Naive thymus-derived CD4-positive, alpha-beta T cell (primary cell): ENCODE data around the gene GSTK1. TPM values are rescaled to one million over a fixed set of nuclear protein-coding genes. Genes with fewer than 3 reads are reported as not detected.
"Not testable (repeated sequence)": the region's sequence is repeated elsewhere in the genome, so short reads cannot be mapped to it uniquely, and the experiment has no call there.

ENCODE experiments used
- ATAC-seq: fragments of 150-1000 bp; cut with Tn5 transposase; 2 replicates; pipeline ENCODE4 v1.10.0; 2021; ENCODE audit warnings: mild to moderate bottlenecking, moderate library complexity
- CTCF ChIA-PET: fragments of 350-600 bp; sonication (Branson Sonifier 250); formaldehyde crosslinking; loops from one replicate; lab custom pipeline; 2021; ENCODE audit warnings: antibody characterized with exemption; lab: Charles Lee
- POLR2A ChIA-PET: fragments of 350-600 bp; sonication (Branson Sonifier 250); formaldehyde crosslinking; loops from one replicate; lab custom pipeline; 2021; ENCODE audit warnings: antibody characterized with exemption, inconsistent platforms; lab: Charles Lee
- DNase-seq, 9 donors: peaks; one replicate each; pipeline versions ENCODE4 v3.0.0 to v3.0.0-alpha.2; 2020 to 2022; ENCODE audit warnings: mixed read lengths in 1 of 9
- H3K27ac ChIP-seq: one replicate; pipeline ENCODE4 v1.7.0; 2013; ENCODE audit warnings: mild to moderate bottlenecking, low read depth, low read length, moderate library complexity
- H3K27me3 ChIP-seq, 2 donors: one replicate each; pipeline ENCODE4 v1.7.0; 2013; ENCODE audit warnings: low read length in 2 of 2, mild to moderate bottlenecking in 2 of 2, moderate library complexity in 2 of 2; ENCODE audit not compliant: control insufficient read depth in 2 of 2, insufficient read depth in 2 of 2
- H3K36me3 ChIP-seq, 3 experiments: 1 replicate in 2 of 3; 2 replicates in 1 of 3; pipeline ENCODE4 v1.7.0; 2013; ENCODE audit warnings: low read length in 3 of 3, mild to moderate bottlenecking in 3 of 3, moderate library complexity in 1 of 3; ENCODE audit not compliant: insufficient read depth in 3 of 3, control insufficient read depth in 2 of 3
- H3K4me1 ChIP-seq, 2 donors: one replicate each; pipeline ENCODE4 v1.7.0; 2013; ENCODE audit warnings: low read length in 2 of 2, mild to moderate bottlenecking in 2 of 2, moderate library complexity in 1 of 2; ENCODE audit not compliant: control insufficient read depth in 2 of 2, insufficient read depth in 2 of 2
- H3K4me3 ChIP-seq: 2 replicates; pipeline ENCODE4 v1.7.0; 2013; ENCODE audit warnings: mild to moderate bottlenecking, low read length
- H3K9me3 ChIP-seq, 3 experiments: 1 replicate in 2 of 3; 2 replicates in 1 of 3; pipeline ENCODE4 v1.7.0; 2013; ENCODE audit warnings: low read length in 3 of 3; ENCODE audit not compliant: control insufficient read depth in 2 of 3
- H3K27ac Mint-ChIP-seq, 9 donors: one replicate each; pipeline ENCODE4 v1.8.0; 2020 to 2022; ENCODE audit warnings: mixed read lengths in 9 of 9, mild to moderate bottlenecking in 8 of 9, moderate library complexity in 5 of 9, inconsistent platforms in 2 of 9
- H3K27me3 Mint-ChIP-seq, 5 donors: one replicate each; pipeline ENCODE4 v1.8.0; 2021 to 2022; ENCODE audit warnings: mixed read lengths in 5 of 5, mild to moderate bottlenecking in 1 of 5
- H3K36me3 Mint-ChIP-seq, 5 donors: one replicate each; pipeline ENCODE4 v1.8.0; 2020 to 2022; ENCODE audit warnings: mixed read lengths in 5 of 5, mild to moderate bottlenecking in 3 of 5, inconsistent platforms in 1 of 5
- H3K4me1 Mint-ChIP-seq, 7 donors: one replicate each; pipeline ENCODE4 v1.8.0; 2020 to 2022; ENCODE audit warnings: mixed read lengths in 7 of 7, mild to moderate bottlenecking in 3 of 7, inconsistent platforms in 1 of 7
- H3K4me3 Mint-ChIP-seq, 10 donors: one replicate each; pipeline ENCODE4 v1.8.0; 2020 to 2022; ENCODE audit warnings: mild to moderate bottlenecking in 10 of 10, mixed read lengths in 10 of 10, moderate library complexity in 6 of 10, inconsistent platforms in 2 of 10
- H3K9me3 Mint-ChIP-seq, 11 donors: one replicate each; pipeline ENCODE4 v1.8.0; 2020 to 2022; ENCODE audit warnings: mixed read lengths in 11 of 11, mild to moderate bottlenecking in 4 of 11, inconsistent platforms in 1 of 11, moderate library complexity in 1 of 11
- intact Hi-C, 2 donors: fragments of 100-400 bp; cut with micrococcal nuclease; formaldehyde crosslinking; loops; one replicate each; pipeline ENCODE4 v1.15.1; 2023
- polyA plus RNA-seq, 2 donors: library from polyadenylated mRNA; unstranded; fragments of 300-500 nt; fragmentation: Illumina TruSeq; gene quantifications; one replicate each; pipeline ENCODE4 v1.2.3, GENCODE V29; 2021
- total RNA-seq, 6 experiments: library from RNA in 5 of 6; stranded (reverse) in 5 of 6; gene quantifications; 1 replicate in 5 of 6; 2 replicates in 1 of 6; pipeline ENCODE4 v1.2.3 and lab custom pipeline; 2021 to 2026

Gene GSTK1
- total and polyA plus RNA-seq, 7 experiments from 2014 or later = 253 to 470 (median 326) TPM

DNA sequence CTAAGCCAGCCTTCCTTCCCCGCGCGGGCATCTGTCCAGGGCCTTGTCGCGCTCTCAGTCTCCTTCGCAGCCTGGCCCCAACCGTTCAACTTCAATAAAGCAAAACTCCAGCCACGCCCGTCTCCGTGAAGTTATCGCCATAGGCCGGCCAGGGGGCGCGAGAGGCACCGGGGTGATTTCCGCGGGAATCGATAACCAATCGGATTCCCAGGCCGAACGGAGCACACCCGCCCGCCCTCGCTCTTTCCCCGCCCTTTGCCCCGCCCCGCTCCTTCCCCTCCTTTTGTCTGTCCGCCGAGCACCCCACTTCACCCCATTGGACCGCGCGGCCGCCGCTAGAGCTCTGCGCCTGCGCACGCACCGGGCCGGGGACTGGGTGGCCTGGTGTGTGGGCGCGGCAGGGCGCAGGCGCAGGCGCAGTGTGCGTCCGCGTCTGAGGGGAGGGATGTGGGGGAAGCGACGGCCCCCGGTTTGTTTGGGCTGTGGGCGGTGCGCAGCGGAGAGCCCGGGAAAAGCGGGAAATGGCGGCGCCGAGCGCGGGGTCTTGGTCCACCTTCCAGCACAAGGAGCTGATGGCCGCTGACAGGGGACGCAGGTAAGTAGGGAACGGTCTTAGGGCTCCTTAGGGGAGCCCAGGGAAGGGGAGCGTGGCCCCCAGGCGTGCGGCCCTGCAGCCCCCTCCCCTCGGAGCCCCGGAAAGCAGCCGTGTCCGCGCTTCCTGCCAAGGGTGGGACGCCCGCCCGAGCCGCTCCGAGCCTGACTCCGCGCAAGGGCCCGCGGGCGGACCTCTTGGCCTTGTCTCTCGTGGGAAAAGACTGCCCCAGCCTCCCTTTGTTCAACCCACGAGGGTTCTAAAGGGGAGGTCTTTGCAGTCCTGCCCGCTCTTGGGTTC lies 24.9 kb downstream of the GSTK1 start, which contains the start of gene CASP2:
CASP2 (plus strand) TSS at position 417 of the 892 bp plus-strand sequence; CDS start at position 522, 105 bp downstream.
- Histone ChIP-seq H3K27me3 (no peaks in the 10 kb centered on the region), H3K36me3 (peaks cover 3 to 17% (median 5%) of the 10 kb centered on the region in 3 experiments), H3K27ac (peak within 1 kb of the TSS; percentile 85), H3K4me1 (peaks cover 13 to 35% of the 10 kb centered on the region in 2 donors), H3K9me3 (no peaks in the 10 kb centered on the region), H3K4me3 (peak within 1 kb of the TSS; percentile 92)
- CTCF ChIA-PET = interaction anchor here (1.1 to 2.5 kb wide), 4 partner anchors 11 to 48 kb away, joined by 4 to 12 read pairs (median 8); partner anchors contain the start of gene GSTK1
- intact Hi-C loops = loop anchor here (1.0 to 5.0 kb wide), 14 partner anchors 9 to 1550 kb away; partner anchors contain the start of genes GSTK1 (in 2 of the 2), SSBP1 (in 1 of the 2) and ZYX (in 1 of the 2)
- Mint-ChIP-seq H3K27me3 (no peaks in the 10 kb centered on the region), H3K4me1 (peaks cover 41 to 66% (median 59%) of the 10 kb centered on the region in 7 donors), H3K9me3 (peaks cover 0 to 4% (median 0%) of the 10 kb centered on the region in 11 donors), H3K27ac (peak within 1 kb of the TSS; percentile 86 to 95 (median 93)), H3K36me3 (peaks cover 4 to 28% (median 13%) of the 10 kb centered on the region in 5 donors), H3K4me3 (peak within 1 kb of the TSS; percentile 88 to 99 (median 95))
- POLR2A ChIA-PET = interaction anchor here (0.6 to 2.6 kb wide), 23 partner anchors 9 to 480 kb away, joined by 3 to 34 read pairs (median 6); partner anchors contain the start of gene GSTK1
- DNase-seq (peak; percentile 98 to 99 (median 99)), ATAC-seq (peak; percentile 97)

DNA sequence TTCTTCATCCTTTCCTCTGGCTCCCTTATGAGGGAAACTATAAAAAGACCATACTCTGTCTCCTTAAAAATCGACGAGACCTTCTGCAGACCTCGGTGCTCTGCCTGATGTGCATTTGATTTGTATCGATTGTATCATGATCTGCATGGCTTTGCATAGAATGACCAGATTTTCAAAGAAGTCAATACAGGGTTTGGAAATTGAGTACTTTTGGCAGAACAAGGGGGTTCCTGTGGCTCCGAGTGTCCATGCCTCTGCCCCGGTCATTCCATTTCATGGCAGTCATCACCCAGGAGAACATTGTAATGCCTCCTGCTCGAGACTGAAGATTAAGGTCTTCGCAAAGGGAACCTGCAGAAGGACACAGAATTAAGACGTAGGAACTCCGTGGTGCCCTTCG lies 25.6 kb downstream of the GSTK1 start:
- Mint-ChIP-seq H3K36me3 (peaks cover 9 to 34% (median 17%) of the 10 kb centered on the region in 5 donors), H3K27ac (peak overlapping the region; percentile 84 to 95 (median 90))

DNA sequence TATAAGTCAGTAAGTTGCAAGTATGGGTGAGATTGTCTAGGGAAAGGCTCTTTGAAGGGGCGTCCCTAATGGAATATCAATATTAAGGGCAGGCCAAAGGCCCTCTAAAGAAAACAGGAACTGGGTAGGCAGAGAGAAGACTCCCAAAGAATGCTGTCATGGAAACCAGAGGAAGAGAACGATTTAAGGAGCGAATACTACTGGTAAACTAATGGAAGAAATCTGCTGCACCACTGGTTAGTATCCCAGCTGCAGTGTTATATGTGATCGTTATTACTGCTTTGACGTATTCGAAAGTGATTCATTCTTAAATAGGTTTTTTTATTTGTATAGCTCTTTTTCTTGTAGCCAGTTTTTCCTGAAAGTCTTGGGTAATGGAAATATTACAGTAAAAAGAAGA lies 26.2 kb downstream of the GSTK1 start:
- peaks cover 36 to 63% (median 57%) of the 10 kb centered on the region in 7 donors for H3K4me1 Mint-ChIP-seq
- intact Hi-C loops = loop anchor here (1.0 to 5.0 kb wide), 6 partner anchors 10 to 481 kb away; no protein-coding TSS in a partner anchor
- ChIA-PET POLR2A (interaction anchor here (0.6 to 1.4 kb wide), 7 partner anchors 9 to 90 kb away, joined by 3 to 7 read pairs (median 3); no protein-coding TSS in a partner anchor), CTCF (interaction anchor here (1.4 to 4.8 kb wide), 2 partner anchors 10 to 49 kb away, joined by 5 to 31 read pairs; no protein-coding TSS in a partner anchor)
- Histone ChIP-seq H3K27ac (peak overlapping the region; percentile 85), H3K4me1 (peaks cover 13 to 24% of the 10 kb centered on the region in 2 donors), H3K9me3 (no peaks in the 10 kb centered on the region), H3K27me3 (no peaks in the 10 kb centered on the region), H3K36me3 (peaks cover 3 to 29% (median 13%) of the 10 kb centered on the region in 3 experiments), H3K4me3 (peak overlapping the region; percentile 92)
- peaks cover 0 to 4% (median 0%) of the 10 kb centered on the region in 11 donors for H3K9me3 Mint-ChIP-seq
- DNase-seq (no peak), ATAC-seq (no peak)
- H3K27ac Mint-ChIP-seq = peak overlapping the region in 8 of 9 donors; percentile 86 to 95 (median 90)
- H3K27me3 Mint-ChIP-seq = no peaks in the 10 kb centered on the region
- peaks cover 15 to 40% (median 23%) of the 10 kb centered on the region in 5 donors for H3K36me3 Mint-ChIP-seq
- peak overlapping the region; percentile 88 to 99 (median 95) for H3K4me3 Mint-ChIP-seq

More for the DNA sequence above, 25.6 kb downstream of the GSTK1 start:
- Histone ChIP-seq H3K36me3 (peaks cover 3 to 23% (median 7%) of the 10 kb centered on the region in 3 experiments), H3K27me3 (no peaks in the 10 kb centered on the region), H3K27ac (peak overlapping the region; percentile 85), H3K4me3 (peak overlapping the region; percentile 92), H3K9me3 (no peaks in the 10 kb centered on the region), H3K4me1 (peaks cover 13 to 28% of the 10 kb centered on the region in 2 donors)
- DNase-seq = no peak
- H3K27me3 Mint-ChIP-seq = no peaks in the 10 kb centered on the region
- peaks cover 35 to 63% (median 57%) of the 10 kb centered on the region in 7 donors for H3K4me1 Mint-ChIP-seq
- intact Hi-C loops = loop anchor here (1.0 to 5.0 kb wide), 14 partner anchors 10 to 1551 kb away; partner anchors contain the start of genes GSTK1 (in 2 of the 2), SSBP1 (in 1 of the 2) and ZYX (in 1 of the 2)
- H3K9me3 Mint-ChIP-seq = peaks cover 0 to 4% (median 0%) of the 10 kb centered on the region in 11 donors
- H3K4me3 Mint-ChIP-seq = peak overlapping the region; percentile 88 to 99 (median 95)
- ChIA-PET POLR2A (interaction anchor here (1.2 to 2.5 kb wide), 9 partner anchors 25 to 480 kb away, joined by 3 to 34 read pairs (median 7); partner anchors contain the start of gene GSTK1), CTCF (interaction anchor here (1.2 to 2.5 kb wide), 2 partner anchors 11 to 48 kb away, joined by 9 to 12 read pairs; no protein-coding TSS in a partner anchor)
- no peak for ATAC-seq

DNA sequence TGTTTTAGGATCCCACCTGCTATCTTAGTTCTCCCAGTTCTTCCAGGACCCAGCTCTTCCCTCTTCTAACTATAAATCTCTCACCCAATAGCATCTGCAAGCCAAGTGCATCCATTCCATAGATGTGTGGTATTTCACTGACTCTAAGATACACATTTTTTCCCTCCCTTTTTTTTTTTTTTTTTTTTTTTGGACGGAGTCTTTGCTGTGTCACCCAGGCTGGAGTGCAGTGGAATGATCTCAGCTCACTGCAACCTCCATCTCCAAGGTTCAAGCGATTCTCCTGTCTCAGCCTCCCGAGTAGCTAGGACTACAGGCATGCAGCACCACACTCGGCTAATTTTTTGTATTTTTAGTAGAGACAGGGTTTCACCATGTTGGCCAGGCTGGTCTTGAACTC lies 26.6 kb downstream of the GSTK1 start:
- peaks cover 3 to 34% (median 17%) of the 10 kb centered on the region in 3 experiments for H3K36me3 ChIP-seq
- Mint-ChIP-seq H3K4me3 (peak overlapping the region; percentile 88 to 99 (median 95)), H3K36me3 (peaks cover 16 to 43% (median 27%) of the 10 kb centered on the region in 5 donors), H3K4me1 (peaks cover 38 to 65% (median 62%) of the 10 kb centered on the region in 7 donors), H3K27ac (peak overlapping the region in 7 of 9 donors; percentile 45 to 95 (median 90))
- not testable (repeated sequence) for H3K27me3 Mint-ChIP-seq, H3K27ac ChIP-seq, ATAC-seq, H3K9me3 ChIP-seq, DNase-seq, H3K9me3 Mint-ChIP-seq, H3K27me3 ChIP-seq
- H3K4me1 ChIP-seq = peaks cover 13 to 24% of the 10 kb centered on the region in 2 donors
- intact Hi-C loops = loop anchor here (1.0 to 5.0 kb wide), 6 partner anchors 9 to 481 kb away; no protein-coding TSS in a partner anchor
- ChIA-PET POLR2A (interaction anchor here (0.6 to 1.4 kb wide), 7 partner anchors 10 to 90 kb away, joined by 3 to 7 read pairs (median 3); no protein-coding TSS in a partner anchor), CTCF (interaction anchor here (0.6 to 4.8 kb wide), 3 partner anchors 10 to 50 kb away, joined by 3 to 31 read pairs (median 5); no protein-coding TSS in a partner anchor)
- peak overlapping the region; percentile 92 for H3K4me3 ChIP-seq

DNA sequence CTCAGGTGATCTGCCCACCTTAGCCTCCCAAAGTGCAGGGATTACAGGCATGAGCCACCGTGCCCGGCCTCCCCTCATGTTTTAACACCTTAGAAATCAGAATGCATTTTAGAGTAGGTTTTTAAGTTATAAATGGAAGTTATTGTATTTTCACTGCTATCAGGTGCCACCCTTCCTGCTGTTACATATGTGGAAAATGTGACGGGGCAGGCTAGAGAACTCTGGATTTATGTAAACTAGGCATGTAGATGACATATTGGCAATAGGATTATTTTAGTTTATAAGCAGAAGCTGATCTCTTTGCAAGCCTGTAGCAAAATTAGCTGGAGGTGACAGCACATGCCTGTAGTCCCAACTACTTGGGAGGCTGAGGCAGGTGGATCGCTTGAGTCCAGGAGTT lies 27.1 kb downstream of the GSTK1 start:
- Histone ChIP-seq H3K27me3 (no peaks in the 10 kb centered on the region), H3K4me3 (no peak overlapping the region), H3K27ac (no peak overlapping the region), H3K36me3 (peaks cover 3 to 37% (median 19%) of the 10 kb centered on the region in 3 experiments), H3K4me1 (peaks cover 13 to 24% of the 10 kb centered on the region in 2 donors), H3K9me3 (no peaks in the 10 kb centered on the region)
- peak overlapping the region; percentile 88 to 99 (median 95) for H3K4me3 Mint-ChIP-seq
- ATAC-seq (no peak), DNase-seq (no peak)
- peaks cover 16 to 46% (median 27%) of the 10 kb centered on the region in 5 donors for H3K36me3 Mint-ChIP-seq
- H3K27ac Mint-ChIP-seq = peak overlapping the region in 6 of 9 donors; percentile 42 to 95 (median 76)
- peaks cover 39 to 68% (median 65%) of the 10 kb centered on the region in 7 donors for H3K4me1 Mint-ChIP-seq
- no peaks in the 10 kb centered on the region for H3K27me3 Mint-ChIP-seq
- H3K9me3 Mint-ChIP-seq = peaks cover 0 to 4% (median 0%) of the 10 kb centered on the region in 11 donors
- POLR2A ChIA-PET = interaction anchor here (0.8 to 1.4 kb wide), 5 partner anchors 9 to 43 kb away, joined by 3 to 7 read pairs (median 5); no protein-coding TSS in a partner anchor
- CTCF ChIA-PET = interaction anchor here (0.6 to 4.8 kb wide), 3 partner anchors 9 to 50 kb away, joined by 3 to 31 read pairs (median 5); no protein-coding TSS in a partner anchor
- intact Hi-C loops = no loop called here
